IMR-90 (cell line): Measurements from ENCODE around the gene RNF144A.

Source experiments
- CTCF ChIP-seq: conservative IDR thresholded peaks from 2 replicates; pipeline ENCODE4 v1.5.1; 2012; ENCODE audit warnings: mild to moderate bottlenecking, low read depth, low read length, improper control_type of control experiment
- FOS ChIP-seq: fragments of 150-350 bp; IDR thresholded peaks from 2 replicates; pipeline ENCODE4 v1.6.1; 2016; ENCODE audit warnings: low read depth, low read length
- RAD21 ChIP-seq: IDR thresholded peaks from 2 replicates; pipeline ENCODE4 v1.6.1; 2012; ENCODE audit warnings: low read length, improper control_type of control experiment
- RCOR1 ChIP-seq: IDR thresholded peaks from 2 replicates; pipeline ENCODE4 v1.6.1; 2012; ENCODE audit warnings: mild to moderate bottlenecking, low read length, improper control_type of control experiment; ENCODE audit not compliant: insufficient replicate concordance
- SMC3 ChIP-seq: fragments of 150-350 bp; IDR thresholded peaks from 2 replicates; pipeline ENCODE4 v1.6.1; 2016; ENCODE audit warnings: low read depth, mild to moderate bottlenecking, antibody characterized with exemption, low read length, moderate library complexity

DNA sequence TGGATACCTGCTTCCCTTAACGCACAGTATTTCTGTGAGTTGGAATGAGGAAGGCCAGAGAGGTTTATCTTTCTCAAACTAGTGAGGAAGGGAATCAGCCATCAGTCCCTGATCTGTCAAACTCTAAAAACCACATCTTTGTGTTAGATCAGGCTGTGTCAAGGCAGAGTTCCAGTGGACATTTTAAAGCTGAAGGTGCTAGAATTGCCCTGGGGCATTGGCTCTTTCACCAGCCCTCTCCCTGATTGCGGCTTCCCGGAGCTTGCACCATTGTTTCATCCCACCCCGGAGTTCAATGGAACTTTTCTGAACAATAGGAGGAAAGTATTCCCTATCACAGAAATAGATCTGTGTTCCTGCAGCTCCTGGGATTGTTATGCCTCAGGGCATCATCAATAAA, 110.2 kb downstream of the RNF144A start:
- no peak for TF ChIP-seq SMC3
- TF ChIP-seq RCOR1, result no peak
- TF ChIP-seq CTCF, result no peak
- TF ChIP-seq RAD21, result no peak
- TF ChIP-seq FOS, result no peak
